GM08714 (cell line): Measurements from ENCODE around the gene ARHGAP24.

Experiments
- H3K4me3 ChIP-seq: fragments of 200-500 bp; sonication (Bioruptor generic); 2 replicates; pipeline ENCODE4 v1.5.1; 2014; ENCODE audit warnings: mild to moderate bottlenecking, low read length, inconsistent platforms
- ZNF274 ChIP-seq: IDR thresholded peaks from 2 replicates; pipeline ENCODE4 v1.6.1; 2012; ENCODE audit warnings: mild to moderate bottlenecking, low read depth, low read length

The ARHGAP24 gene

GRCh38 chr4:85741921-85742591 lies 267.1 kb downstream of the ARHGAP24 start:
- H3K4me3 ChIP-seq: no peak overlapping the region
- TF ChIP-seq ZNF274: no peak

GRCh38 chr4:85744950-85745349 lies 270.0 kb downstream of the ARHGAP24 start:
- TF ChIP-seq ZNF274: no peak
- H3K4me3 ChIP-seq: no peak overlapping the region

- H3K4me3 ChIP-seq: no peak overlapping the region
- TF ChIP-seq ZNF274: no peak
These were observed 271.0 kb downstream of the ARHGAP24 start for GRCh38 chr4:85745939-85746338.

- no peak overlapping the region for H3K4me3 ChIP-seq
- TF ChIP-seq ZNF274: no peak
These were observed 273.0 kb downstream of the ARHGAP24 start for GRCh38 chr4:85747882-85748491.

GRCh38 chr4:85748654-85749053 lies 273.7 kb downstream of the ARHGAP24 start:
- TF ChIP-seq ZNF274: no peak
- H3K4me3 ChIP-seq: no peak overlapping the region

GRCh38 chr4:85751866-85752265 lies 276.9 kb downstream of the ARHGAP24 start:
- no peak for TF ChIP-seq ZNF274
- H3K4me3 ChIP-seq: no peak overlapping the region

- no peak overlapping the region for H3K4me3 ChIP-seq
- TF ChIP-seq ZNF274: no peak
These were observed 280.3 kb downstream of the ARHGAP24 start for GRCh38 chr4:85755285-85755684.

- TF ChIP-seq ZNF274: no peak
- no peak overlapping the region for H3K4me3 ChIP-seq
These were observed 282.0 kb downstream of the ARHGAP24 start for GRCh38 chr4:85756938-85757337.

- no peak overlapping the region for H3K4me3 ChIP-seq
- TF ChIP-seq ZNF274: no peak
These were observed 284.4 kb downstream of the ARHGAP24 start for GRCh38 chr4:85759388-85759787.

GRCh38 chr4:85760511-85760910 lies 285.6 kb downstream of the ARHGAP24 start:
- no peak overlapping the region for H3K4me3 ChIP-seq
- TF ChIP-seq ZNF274: no peak

- no peak for TF ChIP-seq ZNF274
- no peak overlapping the region for H3K4me3 ChIP-seq
These were observed 287.0 kb downstream of the ARHGAP24 start for GRCh38 chr4:85761803-85762528.

GRCh38 chr4:85762529-85762871 lies 287.6 kb downstream of the ARHGAP24 start:
- no peak for TF ChIP-seq ZNF274
- H3K4me3 ChIP-seq: no peak overlapping the region

- no peak for TF ChIP-seq ZNF274
- H3K4me3 ChIP-seq: no peak overlapping the region
These were observed 288.3 kb downstream of the ARHGAP24 start for GRCh38 chr4:85763202-85763601.

- TF ChIP-seq ZNF274: no peak
- H3K4me3 ChIP-seq: no peak overlapping the region
These were observed 292.7 kb downstream of the ARHGAP24 start for GRCh38 chr4:85767649-85768048.

GRCh38 chr4:85769009-85769408 lies 294.1 kb downstream of the ARHGAP24 start:
- TF ChIP-seq ZNF274: no peak
- H3K4me3 ChIP-seq: no peak overlapping the region

- no peak for TF ChIP-seq ZNF274
- no peak overlapping the region for H3K4me3 ChIP-seq
These were observed 297.5 kb downstream of the ARHGAP24 start for GRCh38 chr4:85772470-85772869.
